GM12878 (cell line): ENCODE measurements around the gene NGDN. TPM values are rescaled to one million over a fixed set of nuclear protein-coding genes. Genes with fewer than 3 reads are reported as not detected.

Source experiments
- ATAC-seq: fragments of 200-7000 bp; cut with Tn5 transposase; 3 replicates; pipeline ENCODE4 v1.9.1; 2020; ENCODE audit warnings: mild to moderate bottlenecking, moderate library complexity
- BruUV-seq: library from RNA; stranded (reverse); fragments of 400-500 nt; replicated peaks from 2 replicates; lab custom pipeline; 2021; lab: Mats Ljungman, UMichigan
- CTCF ChIA-PET: fragments of 300-600 bp; sonication (Branson Sonifier 250); formaldehyde crosslinking; extraction: SDS; loops from one replicate; lab custom pipeline; 2021; ENCODE audit warnings: inconsistent platforms; lab: Yijun Ruan, JAX
- POLR2A ChIA-PET: fragments of 350-600 bp; formaldehyde crosslinking; extraction: SDS; loops from one replicate; lab custom pipeline; 2021; ENCODE audit warnings: inconsistent platforms; lab: Charles Lee
- RAD21 ChIA-PET: fragments of 300-600 bp; sonication (Branson Sonifier 250); formaldehyde crosslinking; loops from one replicate; lab custom pipeline; 2023; ENCODE audit warnings: antibody characterized with exemption; ENCODE audit not compliant: unreplicated experiment; lab: Charles Lee
- SMC1A ChIA-PET: fragments of 300-600 bp; sonication (Branson Sonifier 250); formaldehyde crosslinking; loops from one replicate; lab custom pipeline; 2023; ENCODE audit not compliant: unreplicated experiment, uncharacterized antibody; lab: Charles Lee
- DNase-seq: peaks from one replicate; pipeline ENCODE4 v3.0.0-alpha.2; 2011; ENCODE audit warnings: low read depth, low spot score
- FAIRE-seq: peaks from 3 replicates; lab custom pipeline; 2011; peaks lifted over from hg19 to GRCh38; lab: Jason Lieb, UNC
- H2AFZ ChIP-seq: 2 replicates; pipeline ENCODE4 v1.6.0; 2011; ENCODE audit warnings: low read depth, low read length, control low read depth; ENCODE audit not compliant: control insufficient read depth
- H3K27ac ChIP-seq: 2 replicates; pipeline ENCODE4 v1.5.1; 2011; ENCODE audit warnings: control low read depth; ENCODE audit not compliant: control insufficient read depth, insufficient read depth
- H3K27me3 ChIP-seq, 2 experiments: replicated peaks in 1 of 2; 2 replicates each; pipeline versions ENCODE4 v1.6.0 to v1.6.1; 2011; ENCODE audit warnings: low read length in 1 of 2; ENCODE audit not compliant: control insufficient read depth in 2 of 2, insufficient read depth in 2 of 2
- H3K36me3 ChIP-seq, 2 experiments: 2 replicates each; pipeline ENCODE4 v1.5.1; 2011; ENCODE audit warnings: low read length in 1 of 2; ENCODE audit not compliant: control insufficient read depth in 2 of 2, insufficient read depth in 2 of 2
- H3K4me1 ChIP-seq: 2 replicates; pipeline ENCODE4 v1.6.1; 2011; ENCODE audit warnings: mild to moderate bottlenecking, low read length, moderate library complexity, mixed read lengths; ENCODE audit not compliant: control insufficient read depth, insufficient read depth
- H3K4me2 ChIP-seq: 2 replicates; pipeline ENCODE4 v1.6.0; 2011; ENCODE audit warnings: control low read depth; ENCODE audit not compliant: control insufficient read depth, insufficient read depth
- H3K4me3 ChIP-seq: fragments of 200-600 bp; sonication (generic); 2 replicates; pipeline ENCODE4 v1.5.1; 2016
- H3K79me2 ChIP-seq: 2 replicates; pipeline ENCODE4 v1.6.0; 2011; ENCODE audit warnings: low read length; ENCODE audit not compliant: control insufficient read depth, insufficient read depth
- H3K9ac ChIP-seq: 2 replicates; pipeline ENCODE4 v1.8.0; 2011; ENCODE audit warnings: low read length, control low read depth, mixed read lengths; ENCODE audit not compliant: control insufficient read depth, insufficient read depth
- H3K9me3 ChIP-seq: replicated peaks from 3 replicates; pipeline ENCODE4 v1.5.1; 2011; ENCODE audit warnings: mild to moderate bottlenecking, low read length; ENCODE audit not compliant: control insufficient read depth, insufficient read depth
- H4K20me1 ChIP-seq: 2 replicates; pipeline ENCODE4 v1.6.0; 2011; ENCODE audit not compliant: control insufficient read depth, insufficient read depth
- ASH2L ChIP-seq: fragments of 300-600, 200-600 bp; sonication (generic); IDR thresholded peaks from 2 replicates; pipeline ENCODE4 v1.6.1; 2017; ENCODE audit warnings: low read depth, mild to moderate bottlenecking, borderline replicate concordance
- ATF3 ChIP-seq: IDR thresholded peaks from 2 replicates; pipeline ENCODE4 v1.6.1; 2011; ENCODE audit warnings: low read depth, mild to moderate bottlenecking, low read length, moderate library complexity, borderline replicate concordance; ENCODE audit errors: extremely low read depth
- BACH1 ChIP-seq: fragments of 450-650 bp; IDR thresholded peaks from 2 replicates; pipeline ENCODE4 v1.6.1; 2017; ENCODE audit warnings: mild to moderate bottlenecking, borderline replicate concordance
- BMI1 ChIP-seq: fragments of 450-650 bp; IDR thresholded peaks from 2 replicates; pipeline ENCODE4 v1.6.1; 2016; ENCODE audit warnings: mild to moderate bottlenecking, moderate library complexity, borderline replicate concordance
- CEBPB ChIP-seq, 2 experiments: fragments of 150-350 bp in 1 of 2; IDR thresholded peaks; 2 replicates each; pipeline ENCODE4 v1.6.1; 2012 to 2014; ENCODE audit warnings: low read depth in 2 of 2, low read length in 2 of 2, borderline replicate concordance in 1 of 2, inconsistent platforms in 1 of 2
- CREB1 ChIP-seq: IDR thresholded peaks from 2 replicates; pipeline ENCODE4 v1.6.1; 2012; ENCODE audit warnings: low read depth, mild to moderate bottlenecking, inconsistent platforms
- EZH2 ChIP-seq: IDR thresholded peaks from 2 replicates; pipeline ENCODE4 v1.6.1; 2012; ENCODE audit warnings: low read depth, mild to moderate bottlenecking, control low read depth, inconsistent platforms, low read length, borderline replicate concordance; ENCODE audit not compliant: control insufficient read depth
- GATAD2B ChIP-seq: fragments of 450-650 bp; conservative IDR thresholded peaks from 2 replicates; pipeline ENCODE4 v1.6.1; 2017; ENCODE audit warnings: low read depth, mild to moderate bottlenecking, moderate library complexity
- HDAC6 ChIP-seq: fragments of 200-600 bp; sonication (generic); IDR thresholded peaks from one replicate; pipeline ENCODE4 v1.8.0; 2017; ENCODE audit warnings: antibody characterized with exemption; ENCODE audit not compliant: unreplicated experiment
- MTA2 ChIP-seq: fragments of 450-650 bp; IDR thresholded peaks from 2 replicates; pipeline ENCODE4 v1.6.1; 2016; ENCODE audit warnings: low read depth, mild to moderate bottlenecking, moderate library complexity
- NR2C1 ChIP-seq: fragments of 450-650 bp; IDR thresholded peaks from 2 replicates; pipeline ENCODE4 v1.6.1; 2017; ENCODE audit warnings: antibody characterized with exemption, mild to moderate bottlenecking, moderate library complexity
- NR2F1 ChIP-seq: fragments of 450-650 bp; conservative IDR thresholded peaks from 2 replicates; pipeline ENCODE4 v1.6.1; 2017; ENCODE audit warnings: mild to moderate bottlenecking
- PAX8 ChIP-seq: fragments of 450-650 bp; IDR thresholded peaks from 2 replicates; pipeline ENCODE4 v1.6.1; 2017; ENCODE audit warnings: mild to moderate bottlenecking, moderate library complexity
- PBX3 ChIP-seq: IDR thresholded peaks from 2 replicates; pipeline ENCODE4 v1.6.1; 2011; ENCODE audit warnings: mild to moderate bottlenecking, low read depth, low read length, moderate library complexity; ENCODE audit not compliant: insufficient replicate concordance
- PML ChIP-seq: IDR thresholded peaks from 2 replicates; pipeline ENCODE4 v1.6.1; 2012; ENCODE audit warnings: low read length, inconsistent platforms
- POLR2AphosphoS5 ChIP-seq: IDR thresholded peaks from 2 replicates; pipeline ENCODE4 v1.6.1; 2011; ENCODE audit warnings: mild to moderate bottlenecking, low read length, inconsistent platforms
- SIN3A ChIP-seq: IDR thresholded peaks from 2 replicates; pipeline ENCODE4 v1.6.1; 2012; ENCODE audit warnings: low read depth, low read length, improper control_type of control experiment
- SMARCA5 ChIP-seq: fragments of 450-650 bp; IDR thresholded peaks from 2 replicates; pipeline ENCODE4 v1.6.1; 2017; ENCODE audit warnings: mild to moderate bottlenecking
- SREBF1 ChIP-seq: IDR thresholded peaks from 2 replicates; pipeline ENCODE4 v1.6.1; 2012; ENCODE audit warnings: mild to moderate bottlenecking, low read length
- STAT1 ChIP-seq: fragments of 450-650 bp; conservative IDR thresholded peaks from 2 replicates; pipeline ENCODE4 v1.6.1; 2014; ENCODE audit warnings: antibody characterized with exemption, mild to moderate bottlenecking
- ZNF207 ChIP-seq: fragments of 450-650 bp; IDR thresholded peaks from 2 replicates; pipeline ENCODE4 v1.6.1; 2014; ENCODE audit warnings: antibody characterized with exemption, mild to moderate bottlenecking, borderline replicate concordance
- WGBS: methylation state at CpG from one replicate; pipeline ENCODE4 v1.1.6; 2016; ENCODE audit warnings: low lambda C conversion rate; ENCODE audit not compliant: insufficient replicate concordance, insufficient coverage; ENCODE audit errors: missing lambda C conversion rate; 5-methylcytosine and 5-hydroxymethylcytosine counted together
- in situ Hi-C: fragments of 300-500 bp; cut with MboI; formaldehyde crosslinking; loops from 9 replicates; pipeline ENCODE4 v1.14.3; 2018; ENCODE audit warnings: mixed read lengths
- intact Hi-C: fragments of 100-400 bp; cut with micrococcal nuclease; formaldehyde crosslinking; loops from one replicate; pipeline ENCODE4 v1.14.2; 2022; ENCODE audit not compliant: unreplicated experiment
- polyA plus RNA-seq, 11 experiments: library from polyadenylated mRNA; depleted of rRNA in 4 of 11; unstranded in 6 of 11; stranded (reverse) in 5 of 11; fragments of >200 nt; fragmentation: Nextera tagmentation in 4 of 11; fragmentation: Illumina TruSeq in 1 of 11; extraction: Ambion mirVana in 4 of 11; extraction: Trizol in 1 of 11; gene quantifications; 1 replicate in 1 of 11; 2 replicates in 10 of 11; pipeline versions ENCODE4 v1.2.1 to v1.2.3, GENCODE V29; 2011 to 2016; ENCODE audit warnings: inconsistent platforms in 2 of 11, missing spikeins in 2 of 11, low read depth in 1 of 11
- total RNA-seq, 4 experiments: library from RNA; depleted of rRNA in 3 of 4; stranded (reverse); fragments of >200 nt in 3 of 4; fragmentation: Illumina TruSeq in 1 of 4; extraction: Trizol in 1 of 4; gene quantifications; 2 replicates each; pipeline versions ENCODE4 v1.2.1 to v1.2.3, GENCODE V29; 2013 to 2021

The NGDN gene
- total and polyA plus RNA-seq, 10 of the 15 experiments (the other 5 are each of a cell fraction or from before 2014, with no cell fraction given) = 40.4 to 163 (median 71.4) TPM

GRCh38 chr14:23468704-23469126, 788 bp upstream of the NGDN start (continued):
- TF ChIP-seq PBX3 = no peak
- 0 out of 2 replicates have a peak, but pooled peaks have one; percentile 20 for TF ChIP-seq GATAD2B
- no peak for TF ChIP-seq HDAC6
- no peak for TF ChIP-seq BMI1
- TF ChIP-seq SMARCA5 = peak; percentile 87; the same call in 1 of the 2 replicates
- TF ChIP-seq MTA2 = 0 out of 2 replicates have a peak, but pooled peaks have one; percentile 9
- TF ChIP-seq EZH2 = no peak
- TF ChIP-seq BACH1 = no peak
- TF ChIP-seq ZNF207 = no peak
- no peak for TF ChIP-seq STAT1

DNA sequence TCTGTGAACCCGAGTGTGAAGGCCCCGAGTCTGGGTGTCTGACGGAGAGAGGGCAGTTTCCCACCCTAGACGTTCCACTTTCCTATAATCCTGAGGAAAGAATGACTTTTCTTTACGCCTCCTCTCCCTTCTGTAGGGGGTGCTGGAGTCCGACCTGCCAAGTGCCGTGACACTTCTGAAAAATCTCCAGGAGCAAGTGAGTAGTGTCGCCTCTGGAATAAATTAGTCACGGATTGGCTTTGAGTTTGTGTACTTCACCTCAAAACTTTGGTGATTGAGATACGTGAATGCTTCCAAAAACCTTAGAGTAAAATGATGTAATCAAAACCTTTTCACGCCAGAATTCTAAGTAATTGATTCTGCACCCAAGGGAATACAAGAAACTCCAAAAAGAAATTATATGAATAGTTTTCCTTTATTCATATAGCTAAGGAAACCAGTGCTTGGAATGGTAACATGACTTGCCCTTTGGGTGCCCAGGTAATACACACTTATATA, 452 bp downstream of the NGDN start:
- in situ Hi-C loops = no loop called here
- peak overlapping the region; percentile 88 for H3K4me3 ChIP-seq
- DNase-seq (no peak), ATAC-seq (peak; percentile 40), FAIRE-seq (no peak)
- H3K79me2 ChIP-seq = peaks cover 16% of the 10 kb centered on the region
- no peaks in the 10 kb centered on the region for H4K20me1 ChIP-seq
- WGBS = under 1% methylated on average over 11 of the region's 11 CpGs
- ChIA-PET RAD21 (interaction anchor here (1.5 kb wide), 1 partner anchor 149 kb away, joined by 5 read pairs; the partner anchor contains the start of gene PABPN1), CTCF (interaction anchor here (0.6 to 4.2 kb wide), 4 partner anchors 9 to 378 kb away, joined by 3 to 54 read pairs (median 7); partner anchors contain the start of gene THTPA), SMC1A (interaction anchor here (1.1 kb wide), 1 partner anchor 91 kb away, joined by 3 read pairs; no protein-coding TSS in a partner anchor), POLR2A (interaction anchor here (0.7 kb wide), 1 partner anchor 128 kb away, joined by 3 read pairs; no protein-coding TSS in a partner anchor)
- peak overlapping the region; percentile 85 for H3K4me2 ChIP-seq
- peaks cover 0 to 18% of the 10 kb centered on the region in 2 experiments; a peak in 2 of 4 replicates for H3K36me3 ChIP-seq
- H3K9ac ChIP-seq = peak overlapping the region; percentile 81
- H3K27ac ChIP-seq = peak overlapping the region; percentile 72
- intact Hi-C loops = loop anchor here (5.0 kb wide), 1 partner anchor 148 kb away; the partner anchor contains the start of gene PABPN1
- BruUV-seq = TSS peak; percentile 84
- no peak for TF ChIP-seq POLR2AphosphoS5
- no peak for TF ChIP-seq PAX8
- TF ChIP-seq SIN3A = 0 out of 2 replicates have a peak, but pooled peaks have one; percentile 14
- TF ChIP-seq SREBF1 = peak; percentile 1; the same call in 1 of the 2 replicates
- TF ChIP-seq CEBPB (IDR thresholded peaks at IDR 0.05; ENCODE audit: borderline replicate concordance in 1 of 2, low read depth in 2 of 2, low read length in 2 of 2) = no peak
- no peak for TF ChIP-seq NR2C1
- TF ChIP-seq ASH2L = 0 out of 2 replicates have a peak, but pooled peaks have one; percentile 12
- peak; percentile 18; the same call in 1 of the 2 replicates for TF ChIP-seq PML
- no peak for TF ChIP-seq ATF3
- TF ChIP-seq CREB1 = no peak
- TF ChIP-seq NR2F1 = no peak
- TF ChIP-seq, all 136 proteins: peak for 4
- Histone ChIP-seq H2AFZ (peak overlapping the region; percentile 78), H3K9me3 (peaks cover 3% of the 10 kb centered on the region; the same call in 1 of the 3 replicates), H3K4me1 (peaks cover 8% of the 10 kb centered on the region), H3K27me3 (no peaks in the 10 kb centered on the region)
